ENCODE measurements around the gene SLC22A12. TPM values are rescaled to one million over a fixed set of nuclear protein-coding genes. Genes with fewer than 3 reads are reported as not detected.

The SLC22A12 gene
- total RNA-seq, 1 experiment from 2014 or later: not detected

GRCh38 chr11:64545619-64546018 lies 45.4 kb upstream of the SLC22A12 start:
- Histone ChIP-seq H2AFZ (ENCODE audit: low read length) (no peak overlapping the region), H3K9me2 (replicated peaks; ENCODE audit: low read length) (no peaks in the 10 kb centered on the region), H3K79me2 (ENCODE audit: low read length) (no peaks in the 10 kb centered on the region), H3K9me3 (ENCODE audit: low read length) (no peaks in the 10 kb centered on the region), H3K27me3 (ENCODE audit: low read length) (peaks cover 23% of the 10 kb centered on the region; the same call in 1 of the 2 replicates), H3K4me3 (ENCODE audit: low read length) (no peak overlapping the region), H4K20me1 (ENCODE audit: low read length) (no peaks in the 10 kb centered on the region), H3F3A (ENCODE audit: low read length, unreplicated experiment) (no peaks in the 10 kb centered on the region), H3K27ac (ENCODE audit: low read length) (no peak overlapping the region), H3K36me3 (ENCODE audit: low read depth, low read length) (no peaks in the 10 kb centered on the region), H3K9ac (ENCODE audit: low read length) (no peak overlapping the region), H3K4me2 (ENCODE audit: low read length) (peak overlapping the region; percentile 8; the same call in 1 of the 2 replicates), H3K4me1 (ENCODE audit: insufficient read depth, low read length) (peaks cover 11% of the 10 kb centered on the region)
- CTCF ChIA-PET: no interaction called here
- peak; percentile 97 for DNase-seq
- ATAC-seq: peak; percentile 94
- intact Hi-C loops (cut with micrococcal nuclease): no loop called here
- TF ChIP-seq EZH2 (IDR thresholded peaks at IDR 0.05; ENCODE audit: low read length, unreplicated experiment) (no peak), EZH2phosphoT487 (IDR thresholded peaks at IDR 0.05; ENCODE audit: borderline replicate concordance, low read length) (no peak), CTCF (conservative IDR thresholded peaks at IDR 0.05; ENCODE audit: low read depth, low read length) (no peak)
- BruUV-seq (replicated peaks): no TSS peak
- POLR2A ChIA-PET (ENCODE audit: unreplicated experiment): no interaction called here

GRCh38 chr11:64546176-64546575 lies 44.8 kb upstream of the SLC22A12 start:
- ChIA-PET CTCF (no interaction called here), POLR2A (ENCODE audit: unreplicated experiment) (no interaction called here)
- H3K36me3 ChIP-seq (ENCODE audit: low read depth, low read length): no peaks in the 10 kb centered on the region
- ATAC-seq (no peak), DNase-seq (no peak)
- no TSS peak for BruUV-seq (replicated peaks)
- H3K9me2 ChIP-seq (replicated peaks; ENCODE audit: low read length): no peaks in the 10 kb centered on the region
- H3K4me3 ChIP-seq (ENCODE audit: low read length): no peak overlapping the region
- TF ChIP-seq EZH2phosphoT487 (IDR thresholded peaks at IDR 0.05; ENCODE audit: borderline replicate concordance, low read length): no peak
- no peak for TF ChIP-seq CTCF (conservative IDR thresholded peaks at IDR 0.05; ENCODE audit: low read depth, low read length)
- no peak for TF ChIP-seq EZH2 (IDR thresholded peaks at IDR 0.05; ENCODE audit: low read length, unreplicated experiment)
- peaks cover 11% of the 10 kb centered on the region for H3K4me1 ChIP-seq (ENCODE audit: insufficient read depth, low read length)
- H4K20me1 ChIP-seq (ENCODE audit: low read length): no peaks in the 10 kb centered on the region
- H3K79me2 ChIP-seq (ENCODE audit: low read length): no peaks in the 10 kb centered on the region
- H3K27me3 ChIP-seq (ENCODE audit: low read length): peaks cover 23% of the 10 kb centered on the region; the same call in 1 of the 2 replicates
- H3K9ac ChIP-seq (ENCODE audit: low read length): no peak overlapping the region
- H3K9me3 ChIP-seq (ENCODE audit: low read length): no peaks in the 10 kb centered on the region
- no peak overlapping the region for H3K27ac ChIP-seq (ENCODE audit: low read length)
- no peak overlapping the region for H2AFZ ChIP-seq (ENCODE audit: low read length)
- 0 out of 2 replicates have a peak overlapping the region, but pooled peaks have one; percentile 8 for H3K4me2 ChIP-seq (ENCODE audit: low read length)
- H3F3A ChIP-seq (ENCODE audit: low read length, unreplicated experiment): no peaks in the 10 kb centered on the region
- intact Hi-C loops (cut with micrococcal nuclease): no loop called here

- no peak overlapping the region for H3K27ac ChIP-seq (ENCODE audit: low read length)
- no TSS peak for BruUV-seq (replicated peaks)
- H3K4me1 ChIP-seq (ENCODE audit: insufficient read depth, low read length): peaks cover 11% of the 10 kb centered on the region
- no peak overlapping the region for H2AFZ ChIP-seq (ENCODE audit: low read length)
- no peaks in the 10 kb centered on the region for H3K9me3 ChIP-seq (ENCODE audit: low read length)
- H3K9ac ChIP-seq (ENCODE audit: low read length): no peak overlapping the region
- TF ChIP-seq EZH2phosphoT487 (IDR thresholded peaks at IDR 0.05; ENCODE audit: borderline replicate concordance, low read length): no peak
- no peak for TF ChIP-seq CTCF (conservative IDR thresholded peaks at IDR 0.05; ENCODE audit: low read depth, low read length)
- H3F3A ChIP-seq (ENCODE audit: low read length, unreplicated experiment): no peaks in the 10 kb centered on the region
- no peaks in the 10 kb centered on the region for H3K36me3 ChIP-seq (ENCODE audit: low read depth, low read length)
- intact Hi-C loops (cut with micrococcal nuclease): no loop called here
- H3K4me3 ChIP-seq (ENCODE audit: low read length): no peak overlapping the region
- H3K79me2 ChIP-seq (ENCODE audit: low read length): no peaks in the 10 kb centered on the region
- no peak for ATAC-seq
- DNase-seq: no peak
- H3K27me3 ChIP-seq (ENCODE audit: low read length): peaks cover 23% of the 10 kb centered on the region; the same call in 1 of the 2 replicates
- no peaks in the 10 kb centered on the region for H4K20me1 ChIP-seq (ENCODE audit: low read length)
- no peak overlapping the region for H3K4me2 ChIP-seq (ENCODE audit: low read length)
- ChIA-PET CTCF (no interaction called here), POLR2A (ENCODE audit: unreplicated experiment) (no interaction called here)
- no peaks in the 10 kb centered on the region for H3K9me2 ChIP-seq (replicated peaks; ENCODE audit: low read length)
Measured at GRCh38 chr11:64546600-64546999, 44.4 kb upstream of the SLC22A12 start.
